ENCODE data around the gene VAT1L. TPM values are rescaled to one million over a fixed set of nuclear protein-coding genes. Genes with fewer than 3 reads are reported as not detected.

Gene VAT1L
- total and polyA plus RNA-seq, 2 donors (not counting 3 experiments of a cell fraction or from before 2014, with no cell fraction given), result 0.46 to 1.5 TPM

DNA sequence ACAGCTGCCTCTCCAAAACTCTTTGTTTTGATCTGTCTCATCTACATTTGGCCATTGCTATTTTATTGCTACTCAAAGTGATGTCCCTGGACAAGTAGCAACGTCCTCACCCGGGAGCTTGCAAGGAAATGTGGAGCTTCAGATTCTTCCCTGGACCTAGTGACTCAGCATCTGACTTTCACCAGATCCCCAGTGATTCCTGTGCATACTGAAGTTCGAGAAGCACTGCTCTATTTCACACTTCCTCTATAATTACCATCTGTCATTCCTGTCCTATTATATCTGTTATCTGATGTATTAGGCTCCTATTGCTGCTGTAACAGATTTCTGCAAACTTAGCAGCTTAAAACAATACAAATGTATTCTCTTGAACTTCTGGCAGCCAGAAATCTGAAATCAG is 28.5 kb upstream of the VAT1L start:
- Histone ChIP-seq H3K4me2 (ENCODE audit: insufficient read depth, low read length) (no peak overlapping the region), H4K20me1 (replicated peaks; ENCODE audit: control insufficient read depth, extremely low read depth, insufficient read depth, low read length) (no peaks in the 10 kb centered on the region), H3K9ac (replicated peaks; ENCODE audit: extremely low read depth, insufficient read depth, low read length) (no peak overlapping the region), H3K4me3 (replicated peaks in 1 of 3; ENCODE audit: insufficient read depth in 1 of 3, low read depth in 1 of 3, low read length in 3 of 3) (no peak overlapping the region), H3K4me1 (ENCODE audit: control insufficient read depth, extremely low read depth, insufficient read depth, low read length) (peaks cover 2% of the 10 kb centered on the region), H3K9me1 (replicated peaks; ENCODE audit: control insufficient read depth, extremely low read depth, insufficient read depth, low read length) (no peaks in the 10 kb centered on the region), H2AFZ (ENCODE audit: low read depth, low read length) (no peak overlapping the region), H3K27ac (ENCODE audit: insufficient read depth, low read depth, low read length) (no peak overlapping the region), H3K36me3 (ENCODE audit: control insufficient read depth in 2 of 2, extremely low read depth in 1 of 2, insufficient read depth in 2 of 2, low read length in 2 of 2) (no peaks in the 10 kb centered on the region), H3K9me3 (replicated peaks; ENCODE audit: control insufficient read depth, insufficient read depth, low read length) (no peaks in the 10 kb centered on the region), H3K79me2 (ENCODE audit: control insufficient read depth, insufficient read depth, low read length) (no peaks in the 10 kb centered on the region), H3K27me3 (ENCODE audit: control insufficient read depth in 2 of 2, insufficient read depth in 2 of 2, low read length in 2 of 2) (no peaks in the 10 kb centered on the region)
- POLR2A ChIA-PET, result interaction anchor here (0.6 kb wide), 1 partner anchor 387 kb away, joined by 3 read pairs; no protein-coding TSS in a partner anchor
- BruUV-seq (replicated peaks), result no TSS peak
- CTCF ChIA-PET, result interaction anchor here (0.7 to 1.9 kb wide), 2 partner anchors 11 to 37 kb away, joined by 3 to 4 read pairs; partner anchors contain the start of gene NUDT7
- TF ChIP-seq GATA2 (IDR thresholded peaks at IDR 0.05; ENCODE audit: insufficient read depth, insufficient read length, low read depth, low read length) (no peak), FOS (IDR thresholded peaks at IDR 0.05; ENCODE audit: borderline replicate concordance, insufficient read depth, low read length) (no peak), POLR2AphosphoS5 (IDR thresholded peaks at IDR 0.05; ENCODE audit: insufficient read depth, low read depth, low read length) (no peak), JUN (IDR thresholded peaks at IDR 0.05; ENCODE audit: borderline replicate concordance, insufficient read depth, insufficient read length, low read depth) (no peak), EZH2 (IDR thresholded peaks at IDR 0.05; ENCODE audit: borderline replicate concordance, low read depth, low read length, severe bottlenecking) (no peak), POLR2A (IDR thresholded peaks at IDR 0.05; ENCODE audit: low read depth, low read length) (no peak), MYC (IDR thresholded peaks at IDR 0.05; ENCODE audit: low read depth, low read length) (no peak)
- TF ChIP-seq, protein P1, sequence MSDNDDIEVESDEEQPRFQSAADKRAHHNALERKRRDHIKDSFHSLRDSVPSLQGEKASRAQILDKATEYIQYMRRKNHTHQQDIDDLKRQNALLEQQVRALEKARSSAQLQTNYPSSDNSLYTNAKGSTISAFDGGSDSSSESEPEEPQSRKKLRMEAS (IDR thresholded peaks at IDR 0.05; ENCODE audit: insufficient read depth, insufficient read length), result no peak
- TF ChIP-seq, protein P2, sequence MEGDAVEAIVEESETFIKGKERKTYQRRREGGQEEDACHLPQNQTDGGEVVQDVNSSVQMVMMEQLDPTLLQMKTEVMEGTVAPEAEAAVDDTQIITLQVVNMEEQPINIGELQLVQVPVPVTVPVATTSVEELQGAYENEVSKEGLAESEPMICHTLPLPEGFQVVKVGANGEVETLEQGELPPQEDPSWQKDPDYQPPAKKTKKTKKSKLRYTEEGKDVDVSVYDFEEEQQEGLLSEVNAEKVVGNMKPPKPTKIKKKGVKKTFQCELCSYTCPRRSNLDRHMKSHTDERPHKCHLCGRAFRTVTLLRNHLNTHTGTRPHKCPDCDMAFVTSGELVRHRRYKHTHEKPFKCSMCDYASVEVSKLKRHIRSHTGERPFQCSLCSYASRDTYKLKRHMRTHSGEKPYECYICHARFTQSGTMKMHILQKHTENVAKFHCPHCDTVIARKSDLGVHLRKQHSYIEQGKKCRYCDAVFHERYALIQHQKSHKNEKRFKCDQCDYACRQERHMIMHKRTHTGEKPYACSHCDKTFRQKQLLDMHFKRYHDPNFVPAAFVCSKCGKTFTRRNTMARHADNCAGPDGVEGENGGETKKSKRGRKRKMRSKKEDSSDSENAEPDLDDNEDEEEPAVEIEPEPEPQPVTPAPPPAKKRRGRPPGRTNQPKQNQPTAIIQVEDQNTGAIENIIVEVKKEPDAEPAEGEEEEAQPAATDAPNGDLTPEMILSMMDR (IDR thresholded peaks at IDR 0.05; ENCODE audit: extremely low read depth in 1 of 2, insufficient read depth in 1 of 2, low read depth in 1 of 2, low read length in 2 of 2), result no peak
- intact Hi-C loops (cut with micrococcal nuclease) (no loop called here), dilution Hi-C loops (cut with MboI; ENCODE audit: extremely low pct_ligation_motif_present, low sequenced_read_pairs) (no loop called here)
- DNase-seq (ENCODE audit: low read depth, low spot score), result no peak
- no peak for FAIRE-seq
